ENCODE results near the gene TMEM184B. TPM values are rescaled to one million over a fixed set of nuclear protein-coding genes. Genes with fewer than 3 reads are reported as not detected.

TMEM184B gene
- total and polyA plus RNA-seq, 2 of the 8 experiments (the other 6 are each of a cell fraction or from before 2014, with no cell fraction given), result 41.6 to 81.0 TPM

DNA sequence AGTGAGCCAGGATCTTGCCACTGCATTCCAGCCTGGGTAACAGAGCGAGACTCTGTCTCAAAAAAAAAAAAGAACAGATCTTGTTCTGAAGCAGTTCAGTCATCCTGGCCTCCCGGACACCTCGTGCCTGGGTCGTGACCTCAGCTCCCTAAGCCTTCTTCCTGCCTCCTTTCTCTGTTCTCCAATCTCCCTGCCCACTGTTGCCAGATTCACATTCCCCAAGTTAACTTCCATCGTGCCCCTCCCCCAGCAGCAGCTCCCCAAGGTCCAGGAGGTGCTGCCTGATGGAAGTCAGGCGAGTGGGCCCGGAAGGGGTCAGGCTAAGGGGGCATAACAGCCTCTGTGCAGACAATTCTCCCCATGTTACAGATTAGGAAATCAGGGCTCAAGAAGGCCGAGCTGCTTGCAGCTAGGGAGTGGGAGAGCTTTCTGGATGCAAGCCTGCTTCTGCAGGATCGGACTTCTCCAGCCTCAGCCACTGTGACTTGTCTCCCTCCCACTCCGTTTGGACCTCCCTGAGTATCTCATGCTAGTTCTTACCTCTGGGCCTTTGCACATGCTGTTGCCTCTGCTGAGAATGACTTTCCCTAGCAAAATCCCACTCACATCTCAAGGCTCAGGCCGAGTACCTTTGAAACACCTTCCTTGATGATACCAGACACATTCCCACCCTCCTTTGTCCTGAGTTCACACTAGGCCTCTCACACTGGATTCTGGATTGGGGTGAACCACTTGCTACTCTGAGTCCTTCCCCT, 14.3 kb upstream of the TMEM184B start (continued):
- TF ChIP-seq RAD21 (IDR thresholded peaks at IDR 0.05 in 1 of 2, conservative IDR thresholded peaks at IDR 0.05 in 1 of 2; ENCODE audit: low read depth in 2 of 2, low read length in 2 of 2), result no peak
- TF ChIP-seq SP4 (IDR thresholded peaks at IDR 0.05; ENCODE audit: low read length), result no peak
- 0 out of 2 replicates have a peak, but pooled peaks have one; percentile 50 for TF ChIP-seq GABPA (IDR thresholded peaks at IDR 0.05; ENCODE audit: borderline replicate concordance, insufficient read depth, low read length)
- TF ChIP-seq SIRT6 (IDR thresholded peaks at IDR 0.05; ENCODE audit: low read length), result no peak
- no peak; the same call in none of the 2 replicates for TF ChIP-seq POLR2AphosphoS5 (IDR thresholded peaks at IDR 0.05; ENCODE audit: low read depth, low read length)
- TF ChIP-seq TAF7 (optimal IDR thresholded peaks at IDR 0.05; ENCODE audit: borderline replicate concordance, low read depth, low read length), result no peak
- no peak for TF ChIP-seq SAP30 (IDR thresholded peaks at IDR 0.05; ENCODE audit: insufficient read depth, insufficient replicate concordance, low read length)
- TF ChIP-seq CHD1 (IDR thresholded peaks at IDR 0.05; ENCODE audit: low read depth, low read length), result no peak
- no peak for TF ChIP-seq CBX5 (IDR thresholded peaks at IDR 0.05; ENCODE audit: low read depth, low read length)
- no peak for TF ChIP-seq CHD7 (IDR thresholded peaks at IDR 0.05; ENCODE audit: insufficient replicate concordance, low read length)
